CD4-positive, alpha-beta T cell treated with Interleukin-21 for 1 hour (primary cell): ENCODE results near the gene ZMYND10.

Source experiments
- DNase-seq: peaks from one replicate; pipeline ENCODE4 v3.0.0-alpha.2; 2020

The ZMYND10 gene

DNA sequence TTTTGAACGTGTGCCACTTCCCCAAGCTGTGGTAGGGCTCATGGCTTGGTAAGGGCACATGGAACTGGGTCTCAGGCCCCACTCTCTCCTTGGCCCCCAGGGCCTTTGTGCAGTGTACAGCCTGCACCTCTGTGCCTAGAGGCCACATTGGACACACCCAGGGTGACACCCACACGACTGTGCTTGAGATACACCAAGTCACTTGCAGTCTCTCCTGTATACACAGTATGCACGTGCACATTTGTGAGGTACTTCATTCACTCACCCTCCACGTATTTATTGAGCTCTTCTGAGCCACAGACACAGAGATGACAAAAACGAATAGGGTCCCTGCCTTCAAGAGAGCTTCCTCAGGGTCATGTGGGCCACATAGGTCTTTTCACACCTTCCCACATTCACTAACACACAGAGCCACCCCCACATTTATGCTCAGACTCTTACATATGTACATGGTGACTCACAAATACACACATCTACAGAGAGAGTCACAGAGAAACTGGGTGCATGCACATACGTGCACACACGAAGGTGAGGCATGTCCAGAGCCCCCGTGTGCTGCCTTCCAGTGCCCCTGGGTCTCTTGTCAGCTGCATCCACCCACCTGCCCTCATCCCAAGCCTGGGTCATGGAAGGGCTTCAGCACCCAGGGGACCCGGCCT lies 23.6 kb upstream of the ZMYND10 start:
- DNase-seq, result no peak

DNA sequence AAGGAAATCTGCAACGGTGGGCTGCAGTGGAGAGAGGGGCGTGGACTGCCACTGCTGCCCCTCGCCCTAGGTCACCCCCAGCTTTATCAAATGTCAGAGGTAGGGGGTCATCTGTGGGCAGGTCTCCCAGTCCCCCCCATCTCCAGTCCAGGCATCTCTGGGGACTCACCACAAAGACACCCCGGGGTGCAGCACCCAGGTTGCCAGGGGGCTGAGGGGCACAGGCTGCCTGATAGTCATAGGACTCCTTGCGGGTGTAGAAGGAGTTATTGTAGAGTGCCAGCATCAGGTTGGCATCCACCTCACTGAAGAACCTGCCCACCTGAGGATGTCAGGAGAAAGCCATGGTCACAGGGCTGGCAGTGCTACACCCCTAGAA lies 20.3 kb upstream of the ZMYND10 start:
- DNase-seq, result no peak

- DNase-seq, result peak; percentile 97
Measured at GRCh38 chr3:50365080-50365841, 19.7 kb upstream of the ZMYND10 start.

DNA sequence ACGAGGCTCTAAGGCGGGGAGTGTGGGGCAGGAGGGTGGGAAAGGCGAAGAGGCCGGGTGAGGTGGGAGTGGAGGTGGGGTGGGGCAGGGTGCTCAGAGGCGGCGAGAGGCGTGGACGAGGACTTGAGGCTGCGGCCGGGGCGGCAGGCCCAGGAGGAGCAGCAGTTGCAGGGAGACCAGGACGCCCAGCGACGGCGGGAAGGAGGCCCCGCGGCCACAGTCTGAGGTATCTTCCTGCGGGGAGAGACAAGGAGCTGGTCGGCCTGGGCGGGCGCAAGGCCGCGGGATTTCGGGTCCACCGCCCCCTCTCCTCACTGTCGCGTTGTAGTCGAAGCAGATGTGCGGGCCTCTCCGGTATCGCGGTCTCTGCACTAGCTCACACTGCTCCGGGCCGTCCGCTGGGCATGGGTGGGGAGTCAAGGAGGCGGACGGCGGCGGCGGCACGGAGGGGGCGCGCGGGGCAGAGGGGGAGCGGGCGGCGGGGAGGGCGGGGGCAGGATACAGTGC lies 19.1 kb upstream of the ZMYND10 start:
- DNase-seq, result no peak

DNA sequence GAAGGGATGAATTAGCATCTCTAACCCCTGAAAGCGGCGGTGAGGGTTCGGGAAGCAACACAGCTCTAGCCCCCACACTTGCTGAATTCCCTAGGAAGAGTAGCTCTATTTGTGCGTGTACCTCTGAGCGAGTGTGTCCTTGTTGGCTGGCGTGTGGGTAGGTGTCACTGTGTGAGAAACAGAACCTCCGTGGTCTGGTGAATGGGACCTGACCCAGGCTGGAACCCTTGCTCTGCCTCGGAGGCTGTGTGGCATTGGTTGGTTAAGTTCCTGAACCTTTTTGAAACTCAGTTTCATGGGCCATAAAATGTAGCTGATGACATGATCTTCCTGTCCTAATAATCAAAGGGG lies 14.2 kb upstream of the ZMYND10 start:
- DNase-seq, result no peak

- DNase-seq, result peak; percentile 99
Measured at GRCh38 chr3:50358911-50359759, 13.6 kb upstream of the ZMYND10 start, which contains the start of gene TMEM115. Gene TMEM115, minus strand, starts transcription at chr3:50359521. Its CDS starts 458 bp downstream, at chr3:50359063.

GRCh38 chr3:50358355-50358910 lies 12.9 kb upstream of the ZMYND10 start:
- no peak for DNase-seq

- no peak for DNase-seq
Measured at GRCh38 chr3:50357481-50357880, 11.9 kb upstream of the ZMYND10 start.

DNA sequence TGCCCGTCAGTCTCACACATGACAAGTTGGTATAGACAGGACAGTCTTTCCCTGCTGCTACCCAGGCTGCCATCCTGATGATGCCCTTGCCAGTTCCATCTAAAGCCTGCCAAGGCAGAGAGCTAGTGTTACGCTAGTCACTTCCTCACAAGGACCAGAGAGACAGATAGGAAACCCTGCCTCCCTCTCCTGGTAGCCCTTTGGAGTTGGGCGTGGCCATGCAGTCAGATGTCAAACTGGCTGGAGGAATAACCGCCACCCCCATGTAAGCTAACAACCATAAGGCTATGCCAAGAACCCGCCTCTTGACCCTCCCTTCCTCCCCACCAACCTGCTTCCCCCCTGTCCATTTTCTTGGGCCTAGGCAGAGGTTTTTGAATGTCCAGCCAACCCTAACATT lies 11.0 kb upstream of the ZMYND10 start:
- DNase-seq, result no peak

- no peak for DNase-seq
Measured at GRCh38 chr3:50355829-50356552, 10.5 kb upstream of the ZMYND10 start.

DNA sequence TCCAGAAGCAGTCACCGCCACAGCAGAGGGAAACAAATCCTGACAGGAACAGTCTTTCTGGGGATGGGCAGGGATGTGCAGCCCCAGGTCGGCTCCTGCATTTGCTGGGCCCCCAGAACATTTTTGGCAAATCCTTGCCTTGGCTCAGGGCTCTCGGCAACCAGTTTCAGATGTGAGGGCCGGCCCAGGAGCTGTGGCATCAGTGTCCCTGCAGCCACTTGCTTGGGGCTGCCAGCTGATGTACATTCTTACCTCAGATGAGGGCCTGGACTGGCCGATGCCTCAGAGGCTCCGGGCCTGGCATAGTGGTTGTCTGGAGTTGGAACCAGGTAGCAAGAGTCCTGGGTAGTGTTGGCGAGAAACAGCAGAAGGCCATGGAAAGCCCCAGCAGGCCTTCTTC lies 9.3 kb upstream of the ZMYND10 start:
- no peak for DNase-seq

DNA sequence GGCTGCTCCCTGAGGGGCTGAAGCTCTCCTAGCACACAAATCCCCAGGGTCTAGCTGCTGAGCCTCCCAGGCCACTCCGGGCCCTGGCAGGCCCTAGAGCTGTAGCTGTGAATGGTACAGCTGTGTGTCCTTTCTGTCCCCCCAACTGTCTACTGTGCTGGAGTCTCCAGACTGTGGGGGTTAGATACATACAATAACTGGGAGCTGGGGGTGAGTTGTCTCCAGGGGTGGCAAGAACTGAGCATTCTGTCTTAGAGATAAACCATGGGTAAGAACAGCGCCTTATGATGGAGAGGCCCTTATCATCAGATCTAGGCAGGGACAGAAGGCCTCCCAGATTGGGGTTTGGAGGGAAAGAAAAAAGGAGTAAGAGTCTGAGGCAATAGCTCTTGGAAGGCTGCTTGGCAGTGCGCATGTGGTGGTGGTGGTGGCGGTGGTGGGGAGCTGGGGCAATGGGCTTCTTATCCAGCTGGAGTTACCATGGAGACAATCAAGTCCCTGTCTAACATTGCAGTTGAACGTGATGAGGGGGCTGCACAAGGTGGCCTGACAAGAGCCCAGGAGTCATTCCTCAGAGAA lies 8.7 kb upstream of the ZMYND10 start:
- DNase-seq, result no peak

DNA sequence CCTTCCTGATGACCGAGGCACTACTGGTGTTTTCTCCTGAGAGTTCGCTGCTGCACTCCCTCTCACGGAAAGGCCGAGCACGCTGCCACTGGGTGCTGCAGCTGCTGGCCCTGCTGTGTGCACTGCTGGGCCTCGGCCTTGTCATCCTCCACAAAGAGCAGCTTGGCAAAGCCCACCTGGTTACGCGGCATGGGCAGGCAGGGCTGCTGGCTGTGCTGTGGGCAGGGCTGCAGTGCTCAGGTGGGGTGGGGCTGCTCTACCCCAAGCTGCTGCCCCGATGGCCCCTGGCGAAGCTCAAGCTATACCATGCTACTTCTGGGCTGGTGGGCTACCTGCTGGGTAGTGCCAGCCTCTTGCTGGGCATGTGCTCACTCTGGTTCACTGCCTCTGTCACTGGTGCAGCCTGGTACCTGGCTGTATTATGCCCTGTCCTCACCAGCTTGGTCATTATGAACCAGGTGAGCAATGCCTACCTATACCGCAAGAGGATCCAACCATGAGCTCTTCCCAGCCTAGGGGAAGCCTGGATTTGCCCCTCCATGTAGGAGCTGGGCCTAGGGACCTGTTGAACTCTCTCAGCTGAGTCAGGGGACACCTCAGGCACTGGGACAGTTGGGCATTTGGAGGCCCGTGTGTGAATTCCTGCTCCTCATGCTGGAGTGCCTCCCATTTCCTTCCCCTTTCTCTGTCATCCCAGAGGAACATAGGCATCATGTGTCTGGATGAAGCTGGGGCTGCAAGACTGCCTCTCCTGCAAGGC lies 7.9 kb upstream of the ZMYND10 start:
- DNase-seq, result no peak

GRCh38 chr3:50352781-50353180 lies 7.2 kb upstream of the ZMYND10 start:
- no peak for DNase-seq

GRCh38 chr3:50351323-50351697 lies 5.8 kb upstream of the ZMYND10 start:
- no peak for DNase-seq

- peak; percentile 99 for DNase-seq
Measured at GRCh38 chr3:50350527-50351322, 5.2 kb upstream of the ZMYND10 start, which contains the start of the genes CYB561D2 and NPRL2. Gene CYB561D2, plus strand, starts transcription at chr3:50350862. Its CDS starts 572 bp downstream, at chr3:50351434. Gene NPRL2, minus strand, starts transcription at chr3:50350775. Its CDS starts 123 bp downstream, at chr3:50350652.

GRCh38 chr3:50350213-50350526 lies 4.6 kb upstream of the ZMYND10 start:
- no peak for DNase-seq

DNA sequence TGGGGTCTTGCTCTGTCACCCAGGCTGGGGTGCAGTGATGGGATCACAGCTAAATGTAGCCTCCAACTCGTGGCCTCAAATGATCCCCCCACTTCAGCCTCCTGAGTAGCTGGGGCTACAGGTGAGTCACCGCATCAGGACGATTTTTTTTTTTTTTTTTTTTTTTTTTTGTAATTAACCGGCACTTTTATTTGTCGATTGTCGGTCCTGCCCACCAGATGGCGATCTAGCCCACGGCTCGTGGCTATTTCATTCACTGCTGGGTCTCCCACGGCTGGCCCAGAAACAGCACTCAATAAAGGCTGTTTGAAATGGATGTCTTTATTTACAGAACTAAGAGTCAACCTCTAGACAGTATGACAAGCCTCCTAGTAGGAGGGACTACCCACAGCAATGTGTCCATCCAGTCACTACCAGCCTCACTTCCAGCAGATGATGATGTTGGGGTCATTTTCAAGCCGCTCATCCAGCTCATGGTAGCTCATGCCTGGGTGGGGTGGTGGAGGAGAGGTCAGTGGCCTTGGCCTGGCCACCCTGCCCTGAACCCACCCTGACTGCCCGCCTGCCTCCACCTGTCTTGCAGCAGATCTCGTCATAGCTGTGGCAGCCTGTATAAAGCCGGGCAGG lies 1.8 kb upstream of the ZMYND10 start:
- peak; percentile 87 for DNase-seq

GRCh38 chr3:50345008-50345407 lies 524 bp downstream of the ZMYND10 start:
- no peak for DNase-seq
